OCI-LY1 (cell line): ENCODE results near the gene CHST11.

Experiments used
- EZH2 ChIP-seq: fragments of 200-600 bp; sonication (generic), shearing (Covaris generic); IDR thresholded peaks from 2 replicates; pipeline ENCODE4 v1.8.0; 2017; ENCODE audit warnings: borderline replicate concordance, mixed run types, mild to moderate bottlenecking, antibody characterized with exemption, low read length, moderate library complexity, mixed read lengths
- TF ChIP-seq, protein P1 (sequence below): fragments of 200-600 bp; sonication (generic), shearing (Covaris generic); IDR thresholded peaks from 2 replicates; pipeline ENCODE4 v1.5.1; 2017; ENCODE audit warnings: mild to moderate bottlenecking, antibody characterized with exemption, low read length, moderate library complexity, mixed read lengths

DNA sequence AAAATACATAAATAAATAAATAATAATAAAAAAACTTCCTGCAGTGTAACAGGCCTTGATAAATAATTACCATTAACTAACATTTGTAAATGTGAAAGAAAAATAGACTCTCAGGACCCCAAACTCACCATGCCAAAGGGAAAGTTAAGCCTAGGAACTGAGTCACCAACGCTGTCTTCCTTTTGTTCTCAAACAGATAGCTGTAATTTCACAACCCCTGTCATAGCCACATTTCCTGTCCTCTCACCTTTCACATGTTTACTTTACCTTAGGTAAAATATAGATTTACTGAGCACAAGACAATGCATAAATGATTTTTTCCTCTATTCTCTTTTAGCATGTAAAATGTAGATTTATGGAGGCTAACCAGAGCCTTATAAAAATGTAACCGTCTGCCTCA is 35.9 kb upstream of the CHST11 start:
- TF ChIP-seq, protein P1, sequence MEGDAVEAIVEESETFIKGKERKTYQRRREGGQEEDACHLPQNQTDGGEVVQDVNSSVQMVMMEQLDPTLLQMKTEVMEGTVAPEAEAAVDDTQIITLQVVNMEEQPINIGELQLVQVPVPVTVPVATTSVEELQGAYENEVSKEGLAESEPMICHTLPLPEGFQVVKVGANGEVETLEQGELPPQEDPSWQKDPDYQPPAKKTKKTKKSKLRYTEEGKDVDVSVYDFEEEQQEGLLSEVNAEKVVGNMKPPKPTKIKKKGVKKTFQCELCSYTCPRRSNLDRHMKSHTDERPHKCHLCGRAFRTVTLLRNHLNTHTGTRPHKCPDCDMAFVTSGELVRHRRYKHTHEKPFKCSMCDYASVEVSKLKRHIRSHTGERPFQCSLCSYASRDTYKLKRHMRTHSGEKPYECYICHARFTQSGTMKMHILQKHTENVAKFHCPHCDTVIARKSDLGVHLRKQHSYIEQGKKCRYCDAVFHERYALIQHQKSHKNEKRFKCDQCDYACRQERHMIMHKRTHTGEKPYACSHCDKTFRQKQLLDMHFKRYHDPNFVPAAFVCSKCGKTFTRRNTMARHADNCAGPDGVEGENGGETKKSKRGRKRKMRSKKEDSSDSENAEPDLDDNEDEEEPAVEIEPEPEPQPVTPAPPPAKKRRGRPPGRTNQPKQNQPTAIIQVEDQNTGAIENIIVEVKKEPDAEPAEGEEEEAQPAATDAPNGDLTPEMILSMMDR: no peak
- TF ChIP-seq EZH2: no peak
